Measurements from ENCODE around the gene TSPAN32.

TSPAN32 gene

DNA sequence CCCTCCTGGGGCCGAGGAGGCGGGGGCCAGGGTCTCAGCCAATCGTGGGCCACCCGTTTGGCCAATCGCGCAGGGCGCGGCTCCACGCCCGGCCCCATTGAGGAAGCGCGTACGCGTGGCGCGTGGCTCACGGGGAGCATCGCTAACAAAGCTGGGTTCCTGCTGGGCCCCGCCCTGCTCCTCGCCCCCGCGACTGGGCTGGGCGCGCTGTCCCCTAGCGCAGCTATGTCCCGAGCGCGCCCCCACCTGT lies 30.8 kb upstream of the TSPAN32 start:
- TF ChIP-seq EZH2 (IDR thresholded peaks at IDR 0.05; ENCODE audit: borderline replicate concordance, low read depth, low read length, severe bottlenecking): no peak
- TF ChIP-seq, protein P1, sequence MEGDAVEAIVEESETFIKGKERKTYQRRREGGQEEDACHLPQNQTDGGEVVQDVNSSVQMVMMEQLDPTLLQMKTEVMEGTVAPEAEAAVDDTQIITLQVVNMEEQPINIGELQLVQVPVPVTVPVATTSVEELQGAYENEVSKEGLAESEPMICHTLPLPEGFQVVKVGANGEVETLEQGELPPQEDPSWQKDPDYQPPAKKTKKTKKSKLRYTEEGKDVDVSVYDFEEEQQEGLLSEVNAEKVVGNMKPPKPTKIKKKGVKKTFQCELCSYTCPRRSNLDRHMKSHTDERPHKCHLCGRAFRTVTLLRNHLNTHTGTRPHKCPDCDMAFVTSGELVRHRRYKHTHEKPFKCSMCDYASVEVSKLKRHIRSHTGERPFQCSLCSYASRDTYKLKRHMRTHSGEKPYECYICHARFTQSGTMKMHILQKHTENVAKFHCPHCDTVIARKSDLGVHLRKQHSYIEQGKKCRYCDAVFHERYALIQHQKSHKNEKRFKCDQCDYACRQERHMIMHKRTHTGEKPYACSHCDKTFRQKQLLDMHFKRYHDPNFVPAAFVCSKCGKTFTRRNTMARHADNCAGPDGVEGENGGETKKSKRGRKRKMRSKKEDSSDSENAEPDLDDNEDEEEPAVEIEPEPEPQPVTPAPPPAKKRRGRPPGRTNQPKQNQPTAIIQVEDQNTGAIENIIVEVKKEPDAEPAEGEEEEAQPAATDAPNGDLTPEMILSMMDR (IDR thresholded peaks at IDR 0.05; ENCODE audit: borderline replicate concordance, extremely low read depth, low read length, poor library complexity, severe bottlenecking): no peak
- Histone ChIP-seq H3K27ac (ENCODE audit: low read length) (no peak overlapping the region), H4K20me1 (ENCODE audit: insufficient read depth, low read length) (no peaks in the 10 kb centered on the region), H3K4me2 (ENCODE audit: insufficient read depth, low read length) (no peak overlapping the region), H3K9me3 (ENCODE audit: insufficient read depth, low read length, severe bottlenecking) (no peaks in the 10 kb centered on the region), H2AFZ (ENCODE audit: low read depth, low read length) (no peak overlapping the region), H3K4me1 (ENCODE audit: insufficient read depth, low read length) (peaks cover 41% of the 10 kb centered on the region), H3K27me3 (ENCODE audit: insufficient read depth, low read length, poor library complexity) (no peaks in the 10 kb centered on the region), H3K9ac (ENCODE audit: low read depth, low read length) (no peak overlapping the region), H3K4me3 (ENCODE audit: low read depth in 1 of 2, low read length in 2 of 2) (no peak overlapping the region), H3K79me2 (ENCODE audit: insufficient read depth, low read length) (no peaks in the 10 kb centered on the region), H3K36me3 (ENCODE audit: insufficient read depth, low read length) (no peaks in the 10 kb centered on the region)
- DNase-seq: no peak
- ATAC-seq (ENCODE audit: insufficient read depth, low read depth): no peak

- no peak for ATAC-seq (ENCODE audit: insufficient read depth, low read depth)
- Histone ChIP-seq H3K9me3 (ENCODE audit: insufficient read depth, low read length, severe bottlenecking) (no peaks in the 10 kb centered on the region), H3K9ac (ENCODE audit: low read depth, low read length) (no peak overlapping the region), H3K36me3 (ENCODE audit: insufficient read depth, low read length) (no peaks in the 10 kb centered on the region), H3K4me2 (ENCODE audit: insufficient read depth, low read length) (no peak overlapping the region), H2AFZ (ENCODE audit: low read depth, low read length) (no peak overlapping the region), H3K79me2 (ENCODE audit: insufficient read depth, low read length) (no peaks in the 10 kb centered on the region), H3K4me3 (ENCODE audit: low read depth in 1 of 2, low read length in 2 of 2) (no peak overlapping the region), H3K27me3 (ENCODE audit: insufficient read depth, low read length, poor library complexity) (no peaks in the 10 kb centered on the region), H3K4me1 (ENCODE audit: insufficient read depth, low read length) (peaks cover 35% of the 10 kb centered on the region), H3K27ac (ENCODE audit: low read length) (no peak overlapping the region), H4K20me1 (ENCODE audit: insufficient read depth, low read length) (no peaks in the 10 kb centered on the region)
- DNase-seq: no peak
- TF ChIP-seq, protein P1 (IDR thresholded peaks at IDR 0.05; ENCODE audit: borderline replicate concordance, extremely low read depth, low read length, poor library complexity, severe bottlenecking): no peak
- no peak for TF ChIP-seq EZH2 (IDR thresholded peaks at IDR 0.05; ENCODE audit: borderline replicate concordance, low read depth, low read length, severe bottlenecking)
These were observed 30.2 kb upstream of the TSPAN32 start for GRCh38 chr11:2271327-2272227.

DNA sequence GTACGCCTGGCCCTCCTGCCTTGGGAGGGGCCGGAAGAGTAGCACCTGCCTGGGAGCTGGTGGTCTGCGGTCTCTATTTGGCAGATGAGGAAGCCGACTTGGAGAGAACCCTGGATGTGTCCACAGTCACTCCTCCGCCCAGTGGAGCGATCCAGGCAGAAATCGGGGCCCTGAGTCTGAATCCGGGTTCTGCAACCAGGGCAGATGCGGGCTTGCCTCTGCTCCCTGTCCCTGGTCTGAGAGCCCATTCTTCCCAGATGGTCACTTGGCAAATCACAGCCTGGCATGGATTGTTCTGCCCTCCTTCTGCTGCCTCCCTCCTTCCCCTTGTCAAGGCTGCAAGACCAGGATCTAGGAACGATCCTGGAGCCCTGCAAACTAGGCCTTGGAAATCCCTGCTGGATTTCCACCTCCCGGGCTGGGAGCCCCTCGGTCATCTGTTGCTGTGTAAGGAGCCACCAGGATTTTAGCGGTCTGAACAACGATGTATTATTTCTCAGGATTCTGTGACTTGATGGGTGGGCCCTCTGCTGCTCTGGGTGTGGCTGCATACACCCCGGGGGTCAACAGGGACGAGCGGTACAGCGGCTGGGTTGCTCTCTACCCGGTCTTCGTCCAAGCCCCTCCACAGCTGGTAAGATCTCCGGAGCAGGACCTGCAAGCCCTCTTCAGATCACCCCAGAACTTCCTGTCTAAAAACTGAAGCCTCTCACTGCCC lies 29.4 kb upstream of the TSPAN32 start:
- ATAC-seq (ENCODE audit: insufficient read depth, low read depth): no peak
- no peaks in the 10 kb centered on the region for H4K20me1 ChIP-seq (ENCODE audit: insufficient read depth, low read length)
- DNase-seq: peak; percentile 3
- no peaks in the 10 kb centered on the region for H3K27me3 ChIP-seq (ENCODE audit: insufficient read depth, low read length, poor library complexity)
- no peak overlapping the region for H3K4me2 ChIP-seq (ENCODE audit: insufficient read depth, low read length)
- no peak overlapping the region for H2AFZ ChIP-seq (ENCODE audit: low read depth, low read length)
- H3K9me3 ChIP-seq (ENCODE audit: insufficient read depth, low read length, severe bottlenecking): no peaks in the 10 kb centered on the region
- TF ChIP-seq EZH2 (IDR thresholded peaks at IDR 0.05; ENCODE audit: borderline replicate concordance, low read depth, low read length, severe bottlenecking): no peak
- TF ChIP-seq, protein P1 (IDR thresholded peaks at IDR 0.05; ENCODE audit: borderline replicate concordance, extremely low read depth, low read length, poor library complexity, severe bottlenecking): no peak
- H3K36me3 ChIP-seq (ENCODE audit: insufficient read depth, low read length): no peaks in the 10 kb centered on the region
- no peak overlapping the region for H3K9ac ChIP-seq (ENCODE audit: low read depth, low read length)
- H3K27ac ChIP-seq (ENCODE audit: low read length): no peak overlapping the region
- peaks cover 27% of the 10 kb centered on the region for H3K4me1 ChIP-seq (ENCODE audit: insufficient read depth, low read length)
- H3K4me3 ChIP-seq (ENCODE audit: low read depth in 1 of 2, low read length in 2 of 2): no peak overlapping the region
- no peaks in the 10 kb centered on the region for H3K79me2 ChIP-seq (ENCODE audit: insufficient read depth, low read length)
